GM19025 (cell line): ENCODE results near the gene PPP1R7.

Experiments
- ATAC-seq: cut with Tn5 transposase; IDR thresholded peaks from one replicate; pipeline ENCODE4 v1.9.1; 2021; ENCODE audit warnings: mild to moderate bottlenecking, low read depth, moderate library complexity; ENCODE audit not compliant: unreplicated experiment

PPP1R7 gene

GRCh38 chr2:241203218-241204009 is 53.1 kb downstream of the PPP1R7 start:
- no peak for ATAC-seq

- ATAC-seq, result no peak
These were observed 53.7 kb downstream of the PPP1R7 start for GRCh38 chr2:241204010-241204384.

DNA sequence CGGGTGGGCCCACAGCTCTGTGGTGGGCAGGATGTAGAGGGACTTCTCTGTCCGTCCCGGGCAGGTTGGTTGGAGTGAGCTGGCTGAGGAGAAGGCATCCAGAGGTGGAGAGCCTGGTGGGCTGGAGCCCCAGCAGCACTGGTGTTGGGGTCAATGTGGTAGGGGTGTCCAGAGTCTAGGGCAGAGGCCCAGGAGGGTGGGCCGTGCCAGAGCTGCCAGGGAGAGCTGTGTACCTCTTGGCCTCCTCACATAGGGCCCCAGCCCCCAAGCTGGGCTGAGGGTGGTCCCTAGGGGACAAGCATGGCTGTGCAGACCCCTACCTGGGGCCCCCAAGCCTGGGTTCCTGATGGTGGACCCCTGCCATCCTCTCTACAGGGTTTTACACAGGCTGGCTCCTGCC is 54.2 kb downstream of the PPP1R7 start:
- no peak for ATAC-seq

- no peak for ATAC-seq
These were observed 54.8 kb downstream of the PPP1R7 start for GRCh38 chr2:241205086-241205485.

- ATAC-seq, result no peak
These were observed 56.9 kb downstream of the PPP1R7 start for GRCh38 chr2:241207151-241207550.

DNA sequence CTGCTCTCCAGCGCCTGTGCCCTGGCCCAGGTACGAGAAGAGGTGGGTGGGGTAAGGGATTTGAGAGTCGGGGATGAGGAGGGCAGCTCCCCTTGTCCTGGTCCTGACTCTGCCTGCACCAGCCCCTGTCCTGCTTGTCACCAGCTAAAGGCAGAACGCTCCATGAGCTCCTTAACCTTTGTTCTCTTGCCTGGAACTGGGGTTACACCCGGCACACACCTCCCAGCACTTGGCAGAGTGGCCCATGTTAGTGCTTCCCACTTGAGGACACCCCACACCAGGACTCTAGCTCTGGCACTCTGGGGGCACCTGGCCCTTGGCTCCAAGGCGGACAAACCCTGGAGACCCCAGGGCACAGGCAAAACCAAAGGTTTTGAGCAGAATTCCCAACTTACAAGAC is 57.4 kb downstream of the PPP1R7 start:
- no peak for ATAC-seq

DNA sequence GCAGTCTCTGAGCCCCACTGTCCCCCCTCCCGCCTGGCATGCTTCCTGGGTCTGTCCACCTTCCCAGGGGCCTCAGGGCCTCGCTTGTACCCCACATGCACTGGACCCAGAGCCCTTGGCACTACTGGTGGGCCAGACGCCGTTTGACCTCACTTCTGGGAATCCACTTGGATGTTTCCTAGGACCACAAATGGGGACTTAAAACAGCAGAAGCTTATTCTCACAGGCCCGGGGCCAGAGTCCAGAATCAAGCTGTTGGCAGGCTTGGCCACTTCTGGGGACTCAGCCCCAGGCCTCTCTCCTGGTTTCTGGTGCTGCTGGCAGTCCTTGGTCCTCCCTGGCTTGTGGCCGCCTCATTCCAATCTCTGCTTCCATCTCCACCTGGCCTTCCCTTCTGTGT is 57.8 kb downstream of the PPP1R7 start:
- no peak for ATAC-seq

DNA sequence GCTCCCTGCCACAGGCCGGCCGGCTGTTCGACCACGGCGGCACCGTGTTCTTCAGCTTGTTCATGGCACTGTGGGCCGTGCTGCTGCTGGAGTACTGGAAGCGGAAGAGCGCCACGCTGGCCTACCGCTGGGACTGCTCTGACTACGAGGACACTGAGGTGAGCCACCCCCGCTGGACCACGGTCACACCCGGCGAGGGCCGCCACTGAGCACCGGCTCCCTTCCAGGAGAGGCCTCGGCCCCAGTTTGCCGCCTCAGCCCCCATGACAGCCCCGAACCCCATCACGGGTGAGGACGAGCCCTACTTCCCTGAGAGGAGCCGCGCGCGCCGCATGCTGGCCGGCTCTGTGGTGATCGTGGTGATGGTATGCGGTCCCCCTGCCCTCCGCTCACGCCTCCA is 59.0 kb downstream of the PPP1R7 start:
- no peak for ATAC-seq

DNA sequence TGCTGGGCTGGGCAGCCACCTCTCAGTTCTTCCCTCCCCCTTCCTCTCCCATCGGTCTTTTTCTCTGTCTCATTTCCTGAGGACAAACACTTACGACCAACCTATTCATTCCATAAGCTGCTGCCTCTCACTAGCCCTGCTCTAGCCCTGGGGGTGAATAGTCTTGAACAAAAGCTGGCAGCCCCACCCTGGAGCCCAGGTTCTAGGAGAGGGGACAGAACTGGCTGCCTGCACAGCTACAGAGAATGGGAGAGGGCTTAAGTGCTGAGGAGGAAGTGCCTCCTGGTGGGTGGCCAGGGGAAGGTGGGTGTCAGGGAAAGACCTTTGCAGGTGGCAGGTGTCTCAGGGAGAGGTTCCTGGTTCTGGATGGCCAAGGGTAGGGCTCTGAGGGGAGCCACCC is 61.0 kb downstream of the PPP1R7 start:
- no peak for ATAC-seq

DNA sequence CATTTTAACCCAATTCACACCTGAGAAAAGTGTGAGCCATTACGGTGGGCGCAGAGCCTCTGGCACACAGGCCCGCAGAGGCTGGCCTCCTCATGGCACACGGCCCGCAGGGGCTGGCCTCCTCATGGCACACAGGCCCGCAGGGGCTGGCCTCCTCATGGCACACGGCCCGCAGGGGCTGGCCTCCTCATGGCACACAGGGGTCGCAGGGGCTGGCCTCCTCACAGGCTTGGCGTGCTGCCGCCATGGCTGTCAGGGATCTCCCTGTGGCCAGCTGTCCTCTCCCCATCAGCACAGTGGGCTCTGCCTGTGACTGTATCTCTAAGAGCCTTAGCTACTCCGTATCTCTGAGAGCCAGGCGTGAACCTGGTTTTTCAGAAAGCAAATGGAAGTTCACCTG is 62.8 kb downstream of the PPP1R7 start:
- no peak for ATAC-seq

DNA sequence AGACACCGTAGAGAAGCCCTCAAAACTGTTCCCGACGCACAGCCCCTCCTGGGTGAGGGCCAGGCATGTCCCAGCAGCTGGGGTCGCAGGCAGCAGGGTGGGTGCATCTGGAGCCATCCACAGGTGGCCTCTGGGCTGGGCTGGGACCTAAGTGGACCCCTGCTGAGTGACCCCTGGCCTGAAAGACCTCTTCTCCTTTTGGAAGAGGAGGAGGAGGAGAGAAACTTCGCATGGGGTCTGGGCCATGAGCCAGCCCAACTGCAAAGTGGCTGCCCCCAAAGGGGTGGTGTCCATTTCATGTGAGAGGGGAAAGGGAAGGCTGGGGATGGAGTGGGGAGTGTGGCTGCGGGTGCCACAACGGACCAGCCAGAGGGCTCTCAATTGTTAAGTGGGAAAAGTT is 63.3 kb downstream of the PPP1R7 start:
- ATAC-seq, result no peak

DNA sequence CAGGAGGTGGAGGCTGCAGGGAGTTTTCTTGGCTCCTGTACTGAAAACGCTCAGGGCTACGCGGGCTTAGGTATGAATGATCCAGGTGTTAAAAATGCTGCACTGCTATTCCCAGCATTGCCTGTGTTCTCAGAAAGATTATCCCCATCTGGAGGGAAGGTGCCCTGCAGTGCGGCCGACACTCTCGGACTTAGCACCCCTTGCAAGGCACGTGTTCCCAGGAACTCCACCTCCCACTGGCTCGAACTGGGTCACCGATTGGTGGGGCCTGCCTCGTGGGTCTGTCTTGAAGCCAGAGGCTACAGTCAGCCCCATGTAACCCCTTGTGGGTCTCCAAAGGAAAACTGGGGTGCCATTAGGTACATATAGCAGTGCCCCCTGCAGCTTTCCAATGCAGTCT is 63.9 kb downstream of the PPP1R7 start:
- no peak for ATAC-seq

DNA sequence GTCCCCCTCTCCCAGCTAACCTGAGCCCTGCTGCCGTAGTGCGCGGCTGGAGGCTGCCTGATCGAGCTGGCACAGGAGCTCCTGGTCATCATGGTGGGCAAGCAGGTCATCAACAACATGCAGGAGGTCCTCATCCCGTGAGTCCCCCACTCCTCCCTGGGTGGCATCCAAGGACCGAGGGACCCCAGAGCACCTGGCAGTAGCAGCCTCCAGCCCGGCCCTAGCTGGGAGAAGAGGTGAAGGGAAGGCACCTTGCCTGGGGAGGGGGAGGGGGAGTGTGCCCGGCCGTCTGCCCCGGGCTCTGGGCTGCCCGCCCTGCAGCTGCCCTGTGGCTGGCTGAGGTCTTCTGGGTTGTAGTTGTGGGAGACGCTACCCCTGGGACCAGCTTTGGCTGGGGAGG is 64.5 kb downstream of the PPP1R7 start:
- no peak for ATAC-seq

GRCh38 chr2:241215421-241215820 is 65.2 kb downstream of the PPP1R7 start:
- ATAC-seq, result no peak

DNA sequence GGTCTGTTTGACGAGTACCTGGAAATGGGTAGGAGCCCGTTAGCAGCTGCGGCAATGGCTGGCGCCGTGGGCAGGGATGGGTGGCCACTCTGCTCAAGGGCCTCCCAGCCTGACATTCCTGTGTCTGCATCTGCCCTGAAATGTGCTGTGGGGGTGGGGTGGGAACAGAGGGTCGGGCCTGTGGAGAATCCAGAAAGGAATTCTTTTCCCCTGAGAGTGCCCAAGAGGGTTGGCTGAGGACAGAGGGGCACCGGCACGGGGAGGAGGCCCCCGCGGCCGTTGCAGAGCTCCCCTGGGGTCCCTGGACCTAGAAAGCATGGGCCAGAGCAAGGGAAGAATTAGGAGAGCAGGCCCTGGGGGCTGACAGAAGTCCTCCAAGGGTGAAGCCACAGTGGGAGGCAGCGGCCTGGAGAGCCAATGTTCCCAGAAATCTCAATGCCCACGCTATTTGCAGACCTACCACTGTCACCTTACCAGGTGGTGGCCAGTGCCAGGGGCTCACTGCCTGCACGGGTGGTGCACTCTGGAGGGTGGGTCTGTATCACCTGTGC is 66.0 kb downstream of the PPP1R7 start:
- ATAC-seq, result no peak

GRCh38 chr2:241217320-241218031 is 67.2 kb downstream of the PPP1R7 start:
- no peak for ATAC-seq

GRCh38 chr2:241218131-241219029 is 68.1 kb downstream of the PPP1R7 start:
- no peak for ATAC-seq

DNA sequence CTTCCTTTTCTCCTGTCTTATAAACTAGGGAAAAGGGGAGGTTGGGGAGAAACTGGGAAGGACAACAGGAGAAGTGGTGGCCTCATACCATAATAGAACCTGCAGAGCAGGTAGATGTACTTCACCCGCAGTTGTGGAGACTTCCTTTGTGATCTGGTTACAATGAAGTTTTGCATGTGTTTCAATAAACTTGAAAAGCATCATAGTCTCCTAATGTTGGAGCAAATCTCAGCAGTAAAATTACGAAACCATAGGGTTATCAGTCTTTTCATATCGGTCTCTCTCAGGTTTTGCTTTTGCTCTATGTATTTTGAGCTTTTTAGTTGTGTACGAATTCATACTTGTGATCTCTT is 68.7 kb downstream of the PPP1R7 start:
- no peak for ATAC-seq

DNA sequence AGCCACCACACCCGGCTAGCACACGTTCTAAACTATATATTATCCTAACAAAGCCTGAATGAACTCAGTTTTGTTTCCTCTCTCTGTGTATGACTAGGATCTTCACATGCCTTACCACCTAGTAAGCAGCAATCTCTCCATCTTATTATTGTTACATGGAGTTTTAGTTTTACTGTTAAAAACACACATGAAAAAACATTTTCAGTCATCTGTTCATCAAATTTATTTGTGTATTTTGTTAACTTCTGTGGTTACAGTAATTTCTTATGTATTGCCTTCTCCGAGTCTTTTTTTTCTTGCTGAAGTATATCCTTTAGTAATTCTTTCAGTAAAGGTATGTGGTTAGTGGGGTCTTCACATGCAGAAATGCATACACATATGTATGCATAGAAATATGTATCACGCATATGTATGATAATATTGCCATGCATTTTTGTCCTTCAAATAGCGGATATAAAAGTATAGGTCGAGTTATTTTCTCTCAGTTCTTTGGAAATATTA is 69.6 kb downstream of the PPP1R7 start:
- no peak for ATAC-seq

DNA sequence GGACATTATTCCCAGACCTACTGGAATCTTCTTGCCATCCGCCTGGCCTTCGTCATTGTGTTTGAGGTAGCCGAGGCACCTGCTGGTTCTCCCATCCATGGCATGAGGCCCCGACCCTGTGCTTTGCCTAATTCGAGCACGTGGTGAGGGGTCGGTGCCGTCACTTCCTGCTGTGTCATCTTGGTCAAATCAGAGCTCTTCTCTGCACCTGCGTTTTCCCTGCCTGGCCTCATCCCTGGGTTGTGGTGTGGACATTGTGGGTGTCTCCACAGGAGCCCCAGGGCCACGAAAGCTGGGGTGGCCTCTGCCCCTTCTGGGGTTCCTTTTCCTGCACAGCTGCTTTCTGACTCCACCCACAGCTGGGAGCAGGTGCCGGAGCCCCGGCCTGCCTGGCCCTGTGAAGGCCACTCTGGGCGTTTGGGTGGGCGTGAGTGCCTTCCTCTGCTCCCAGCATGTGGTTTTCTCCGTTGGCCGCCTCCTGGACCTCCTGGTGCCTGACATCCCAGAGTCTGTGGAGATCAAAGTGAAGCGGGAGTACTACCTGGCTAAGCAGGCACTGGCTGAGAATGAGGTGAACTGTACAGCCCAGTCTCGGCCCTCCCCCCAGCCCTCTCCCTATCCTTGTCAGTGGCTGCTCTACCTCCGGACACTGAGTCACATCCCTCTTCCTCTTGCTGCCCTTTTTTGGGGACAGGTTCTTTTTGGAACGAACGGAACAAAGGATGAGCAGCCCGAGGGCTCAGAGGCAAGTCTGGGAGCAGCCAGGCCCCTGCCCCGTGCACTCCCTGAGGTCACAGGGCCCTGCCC is 73.1 kb downstream of the PPP1R7 start:
- ATAC-seq, result no peak
